CD4-positive, alpha-beta T cell treated with Interleukin-2 at 100 ng/mL for 4 hours (primary cell): ENCODE results near the gene CDK9.
"Not testable (repeated sequence)": the region's sequence is repeated elsewhere in the genome, so short reads cannot be mapped to it uniquely, and the experiment has no call there.

Source experiments
- DNase-seq: peaks from one replicate; pipeline ENCODE4 v3.0.0-alpha.2; 2020; ENCODE audit warnings: low spot score

Gene CDK9

DNA sequence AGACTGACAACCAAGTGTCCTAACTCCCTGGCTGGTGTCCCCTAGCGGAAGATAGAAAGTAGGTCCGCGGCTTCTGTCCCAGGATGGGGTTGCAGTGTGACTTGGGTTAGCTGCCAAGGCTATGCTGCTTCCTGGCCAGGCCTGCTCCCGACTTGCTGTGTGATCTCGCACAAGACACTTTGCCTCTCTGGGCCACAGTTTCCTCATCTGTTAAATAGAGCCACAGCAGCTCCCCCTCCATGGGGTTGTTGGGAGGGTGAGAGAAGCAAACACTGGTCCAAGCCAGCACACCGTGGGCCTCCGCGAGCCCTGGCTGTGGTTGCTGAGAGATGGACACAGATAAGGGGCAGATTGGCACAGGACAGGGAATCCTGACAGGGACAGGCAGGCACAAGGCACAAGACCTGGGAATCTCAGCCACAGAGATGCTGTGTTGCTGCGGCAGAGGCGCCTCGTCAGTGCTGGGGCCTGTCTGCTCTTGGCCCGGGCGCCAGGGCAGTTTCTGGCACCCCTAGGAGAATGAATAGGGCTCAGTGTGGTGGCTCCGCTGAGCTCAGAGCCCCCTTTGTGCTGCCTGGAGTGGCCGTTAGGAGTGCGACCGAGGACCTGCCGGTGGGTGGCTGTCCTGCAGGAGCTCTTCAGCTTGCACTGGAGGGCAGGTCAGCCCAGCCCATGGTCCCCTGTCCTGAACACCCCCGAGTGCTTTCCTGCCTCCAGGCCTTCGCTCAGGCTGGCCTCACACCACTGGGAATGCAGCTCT, 5.5 kb upstream of the CDK9 start:
- no peak for DNase-seq

- DNase-seq, result not testable (repeated sequence)
These were observed 4.9 kb upstream of the CDK9 start for GRCh38 chr9:127780909-127781308.

GRCh38 chr9:127781806-127782205, 4.0 kb upstream of the CDK9 start:
- no peak for DNase-seq

GRCh38 chr9:127783111-127784008, 2.5 kb upstream of the CDK9 start:
- peak; percentile 78 for DNase-seq

DNA sequence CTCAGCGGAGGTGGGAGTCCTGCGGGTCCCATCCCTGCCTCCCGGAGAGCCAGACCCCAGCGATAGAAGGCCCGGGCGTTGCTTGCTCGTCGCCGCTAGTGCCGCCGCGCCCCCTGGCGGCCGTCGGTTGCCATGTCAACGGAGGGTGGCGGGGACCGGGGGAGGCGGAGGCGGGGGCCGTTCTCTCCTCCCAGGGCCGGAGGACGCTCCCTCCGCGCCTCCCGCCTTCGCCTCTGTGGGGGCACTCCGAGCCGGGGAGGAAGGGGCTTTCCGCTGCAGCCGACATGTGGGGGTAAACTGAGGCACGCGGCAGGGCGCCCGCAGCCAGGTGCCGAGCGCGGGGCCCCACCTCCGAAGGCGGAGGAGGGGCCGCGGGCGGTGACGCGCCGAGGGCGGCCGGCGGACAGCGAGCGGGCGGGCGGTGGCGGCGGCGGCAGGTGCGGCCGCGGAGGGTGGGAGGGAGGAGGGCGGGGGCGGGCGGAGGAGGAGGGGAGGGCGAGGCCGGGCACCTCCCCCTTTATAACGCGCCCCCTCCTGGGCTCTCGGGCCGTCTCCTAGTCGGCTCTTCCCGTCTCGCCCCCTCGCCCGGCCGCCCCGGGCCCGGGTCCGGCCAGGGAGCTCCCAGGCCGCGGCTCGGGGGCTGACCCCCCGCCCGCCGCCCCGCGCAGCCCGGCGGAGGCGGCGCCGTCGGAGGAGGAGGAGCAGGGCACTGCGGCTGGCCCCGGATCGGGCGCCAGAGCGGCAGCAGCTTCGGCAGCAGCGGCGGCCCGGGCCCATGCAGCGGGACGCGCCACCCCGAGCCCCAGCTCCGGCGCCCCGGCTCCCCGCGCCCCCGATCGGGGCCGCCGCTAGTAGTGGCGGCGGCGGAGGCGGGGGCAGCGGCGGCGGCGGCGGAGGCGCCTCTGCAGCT, 556 bp upstream of the CDK9 start:
- peak; percentile 94 for DNase-seq

- DNase-seq, result no peak
These were observed 905 bp downstream of the CDK9 start for GRCh38 chr9:127786773-127787104.

DNA sequence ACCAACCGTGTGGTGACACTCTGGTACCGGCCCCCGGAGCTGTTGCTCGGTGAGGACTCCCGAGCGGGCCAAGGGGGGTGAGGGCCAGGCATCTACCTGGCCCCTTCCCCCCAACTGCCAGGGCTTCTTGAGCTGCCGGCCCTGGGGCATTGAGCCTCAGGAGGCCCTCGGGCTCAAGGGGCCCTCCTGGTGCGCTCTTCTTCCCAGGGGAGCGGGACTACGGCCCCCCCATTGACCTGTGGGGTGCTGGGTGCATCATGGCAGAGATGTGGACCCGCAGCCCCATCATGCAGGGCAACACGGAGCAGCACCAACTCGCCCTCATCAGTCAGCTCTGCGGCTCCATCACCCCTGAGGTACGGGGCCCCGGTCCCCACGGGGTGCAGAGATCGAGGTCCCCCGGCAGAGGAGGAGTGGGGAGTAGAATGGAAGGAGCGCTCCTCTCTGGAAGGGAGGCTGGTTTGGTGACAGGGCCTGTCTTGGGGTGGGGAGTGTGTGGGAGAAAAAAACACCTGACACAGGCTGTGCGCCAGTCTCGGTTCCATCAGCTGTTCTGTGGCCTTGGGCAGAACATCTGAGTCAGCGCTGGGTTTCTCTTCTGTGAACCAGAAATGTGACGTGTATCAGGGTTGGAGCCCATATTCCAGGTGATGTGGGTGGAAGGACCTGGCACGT, 2.6 kb downstream of the CDK9 start:
- DNase-seq, result no peak

DNA sequence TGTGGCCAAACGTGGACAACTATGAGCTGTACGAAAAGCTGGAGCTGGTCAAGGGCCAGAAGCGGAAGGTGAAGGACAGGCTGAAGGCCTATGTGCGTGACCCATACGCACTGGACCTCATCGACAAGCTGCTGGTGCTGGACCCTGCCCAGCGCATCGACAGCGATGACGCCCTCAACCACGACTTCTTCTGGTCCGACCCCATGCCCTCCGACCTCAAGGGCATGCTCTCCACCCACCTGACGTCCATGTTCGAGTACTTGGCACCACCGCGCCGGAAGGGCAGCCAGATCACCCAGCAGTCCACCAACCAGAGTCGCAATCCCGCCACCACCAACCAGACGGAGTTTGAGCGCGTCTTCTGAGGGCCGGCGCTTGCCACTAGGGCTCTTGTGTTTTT, 3.3 kb downstream of the CDK9 start:
- DNase-seq, result no peak

DNA sequence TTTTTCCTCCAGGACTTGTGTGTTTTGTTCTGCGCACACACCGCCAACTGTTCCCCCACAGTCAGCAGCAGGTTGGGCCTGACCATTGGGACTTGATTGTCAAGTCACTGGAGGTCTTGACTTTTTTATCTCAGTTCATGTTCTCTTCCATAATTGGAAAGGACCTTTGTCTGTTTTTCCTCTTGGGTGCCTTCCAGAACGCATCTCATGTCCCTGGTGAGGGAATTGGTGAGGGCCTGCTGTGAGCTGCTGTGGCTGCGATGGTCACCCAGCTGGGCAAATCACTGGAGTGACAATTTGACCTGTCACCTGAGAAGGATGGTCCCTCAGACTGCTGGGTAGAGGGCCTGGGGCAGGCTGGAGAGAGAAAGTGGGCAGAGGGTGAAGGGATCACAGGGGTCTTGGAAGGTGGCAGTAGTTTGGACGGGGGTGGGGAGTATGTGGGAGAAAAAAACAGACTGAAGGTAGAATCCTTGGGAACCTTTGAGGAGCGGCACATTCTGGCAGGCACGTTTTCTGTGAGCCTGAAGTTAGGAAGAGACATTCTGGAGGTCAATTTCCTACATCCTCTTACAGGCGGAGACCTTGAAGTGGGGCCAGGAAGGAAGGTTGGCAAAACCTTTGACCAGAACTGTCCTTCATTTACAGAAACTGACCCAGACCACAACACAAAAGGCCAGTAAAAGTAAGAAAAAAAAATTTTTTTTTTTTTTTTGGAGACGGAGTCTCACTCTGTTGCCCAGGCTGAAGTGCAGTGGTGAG, 4.4 kb downstream of the CDK9 start:
- no peak for DNase-seq

GRCh38 chr9:127791085-127791484, 5.3 kb downstream of the CDK9 start:
- DNase-seq, result no peak

- DNase-seq, result no peak
These were observed 6.7 kb downstream of the CDK9 start for GRCh38 chr9:127792417-127793031.

- DNase-seq, result no peak
These were observed 7.4 kb downstream of the CDK9 start for GRCh38 chr9:127793093-127793708.

GRCh38 chr9:127794001-127794791, 8.4 kb downstream of the CDK9 start:
- no peak for DNase-seq

GRCh38 chr9:127796225-127796813, 10.5 kb downstream of the CDK9 start:
- no peak for DNase-seq

- DNase-seq, result no peak
These were observed 11.1 kb downstream of the CDK9 start for GRCh38 chr9:127796852-127797370.

- no peak for DNase-seq
These were observed 16.2 kb downstream of the CDK9 start for GRCh38 chr9:127801955-127802575.

GRCh38 chr9:127802576-127803443, 17.0 kb downstream of the CDK9 start, which contains the start of gene FPGS:
TSS of gene FPGS (plus strand) at chr9:127802882. CDS start at chr9:127802925, 43 bp downstream.
- peak; percentile 81 for DNase-seq
